Fibroblast of lung (primary cell): Measurements from ENCODE around the gene ANO4. TPM values are rescaled to one million over a fixed set of nuclear protein-coding genes. Genes with fewer than 3 reads are reported as not detected.

ENCODE experiments used
- DNase-seq, 2 donors: peaks; one replicate each; pipeline versions ENCODE4 v3.0.0 to v3.0.0-alpha.2; 2010; ENCODE audit warnings: low read depth in 2 of 2
- H2AFZ ChIP-seq: 2 replicates; pipeline ENCODE4 v1.5.1; 2012; ENCODE audit warnings: low read length, control low read depth, inconsistent platforms
- H3K27ac ChIP-seq: 2 replicates; pipeline ENCODE4 v1.5.1; 2011; ENCODE audit warnings: low read length, control low read depth; ENCODE audit not compliant: insufficient read depth
- H3K27me3 ChIP-seq: 2 replicates; pipeline ENCODE4 v1.5.1; 2011; ENCODE audit warnings: mild to moderate bottlenecking, low read length; ENCODE audit not compliant: control insufficient read depth, insufficient read depth
- H3K36me3 ChIP-seq: 2 replicates; pipeline ENCODE4 v1.5.1; 2011; ENCODE audit warnings: low read length; ENCODE audit not compliant: control insufficient read depth, insufficient read depth
- H3K4me1 ChIP-seq: 2 replicates; pipeline ENCODE4 v1.5.1; 2011; ENCODE audit warnings: low read length; ENCODE audit not compliant: control insufficient read depth, insufficient read depth; ENCODE audit errors: extremely low read depth
- H3K4me2 ChIP-seq: 2 replicates; pipeline ENCODE4 v1.5.1; 2011; ENCODE audit warnings: low read length, control low read depth; ENCODE audit not compliant: insufficient read depth; ENCODE audit errors: extremely low read depth
- H3K4me3 ChIP-seq, 4 experiments: fragments of 200-600 bp in 1 of 4; sonication (generic) in 1 of 4; replicated peaks in 1 of 4; 2 replicates each; pipeline ENCODE4 v1.5.1; 2011 to 2016; ENCODE audit warnings: low read length in 4 of 4, low read depth in 3 of 4, mild to moderate bottlenecking in 3 of 4, control low read depth in 2 of 4, inconsistent platforms in 1 of 4, mixed read lengths in 1 of 4; ENCODE audit not compliant: insufficient read depth in 1 of 4; ENCODE audit errors: control extremely low read depth in 1 of 4
- H3K79me2 ChIP-seq: 2 replicates; pipeline ENCODE4 v1.5.1; 2012; ENCODE audit warnings: mild to moderate bottlenecking, low read length, inconsistent platforms; ENCODE audit not compliant: control insufficient read depth, insufficient read depth
- H3K9ac ChIP-seq: 2 replicates; pipeline ENCODE4 v1.5.1; 2011; ENCODE audit warnings: mild to moderate bottlenecking, low read length, control low read depth; ENCODE audit not compliant: insufficient read depth
- H3K9me3 ChIP-seq: 2 replicates; pipeline ENCODE4 v1.5.1; 2012; ENCODE audit warnings: low read depth, low read length; ENCODE audit not compliant: control insufficient read depth, insufficient read depth
- H4K20me1 ChIP-seq: 2 replicates; pipeline ENCODE4 v1.5.1; 2011; ENCODE audit warnings: low read length; ENCODE audit not compliant: control insufficient read depth, insufficient read depth; ENCODE audit errors: extremely low read depth
- CTCF ChIP-seq, 2 donors: IDR thresholded peaks in 1 of 2; conservative IDR thresholded peaks in 1 of 2; 1 replicate in 1 of 2; 2 replicates in 1 of 2; pipeline ENCODE4 v1.5.1; 2011 to 2012; ENCODE audit warnings: low read length in 2 of 2, control low read depth in 1 of 2, inconsistent platforms in 1 of 2, low read depth in 1 of 2, mild to moderate bottlenecking in 1 of 2
- EZH2 ChIP-seq: IDR thresholded peaks from 2 replicates; pipeline ENCODE4 v1.5.1; 2012; ENCODE audit warnings: low read length, control low read depth, mild to moderate bottlenecking; ENCODE audit errors: missing control alignments
- polyA plus RNA-seq, 2 donors: library from polyadenylated mRNA; depleted of rRNA in 1 of 2; stranded (reverse) in 1 of 2; unstranded in 1 of 2; fragments of >200 nt; gene quantifications; 2 replicates each; pipeline ENCODE4 v1.2.1, GENCODE V29; 2011 to 2012; ENCODE audit warnings: missing spikeins in 1 of 2
- total RNA-seq: library from RNA; depleted of rRNA; stranded (reverse); fragments of >200 nt; gene quantifications from 2 replicates; pipeline ENCODE4 v1.2.1, GENCODE V29; 2014

Gene ANO4
- total and polyA plus RNA-seq, 2 donors (not counting 1 experiment from before 2014, with no cell fraction given) = 11.7 to 42.3 TPM

DNA sequence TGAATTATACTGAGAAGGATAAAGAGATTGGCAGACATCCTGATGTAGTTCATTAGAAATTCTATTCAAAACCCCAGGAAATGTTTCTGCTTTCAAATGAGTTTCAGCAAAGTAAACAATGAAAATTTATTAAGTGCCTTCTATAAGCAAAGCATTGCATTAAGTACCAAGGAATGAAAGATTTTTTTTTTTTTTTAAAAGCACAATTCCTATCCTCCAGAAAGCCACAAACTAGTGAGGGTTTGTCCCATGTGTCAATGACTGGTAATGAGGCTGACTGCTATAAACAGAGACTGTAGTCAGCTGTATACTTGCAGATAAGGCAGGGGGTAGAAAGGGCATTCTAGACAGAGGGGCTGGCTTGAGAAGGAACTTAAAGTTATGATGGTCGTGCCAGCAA, 6.7 kb downstream of the ANO4 start:
- Histone ChIP-seq H3K4me1 (peaks cover 5% of the 10 kb centered on the region), H3K27ac (no peak overlapping the region), H4K20me1 (no peaks in the 10 kb centered on the region), H3K9ac (no peak overlapping the region), H3K4me2 (no peak overlapping the region), H3K4me3 (no peak overlapping the region), H3K27me3 (no peaks in the 10 kb centered on the region), H3K36me3 (no peaks in the 10 kb centered on the region), H3K9me3 (no peaks in the 10 kb centered on the region), H3K79me2 (no peaks in the 10 kb centered on the region), H2AFZ (no peak overlapping the region)
- TF ChIP-seq CTCF (conservative IDR thresholded peaks at IDR 0.05 in 1 of 2, IDR thresholded peaks at IDR 0.05 in 1 of 2; ENCODE audit: low read depth in 1 of 2, low read length in 2 of 2) = no peak
- no peak for TF ChIP-seq EZH2
- peak; percentile 39 to 58 for DNase-seq

GRCh38 chr12:100808777-100809176, 14.2 kb downstream of the ANO4 start:
- Histone ChIP-seq H3K9ac (no peak overlapping the region), H3K79me2 (no peaks in the 10 kb centered on the region), H2AFZ (no peak overlapping the region), H3K4me2 (no peak overlapping the region), H3K9me3 (no peaks in the 10 kb centered on the region), H3K4me1 (no peaks in the 10 kb centered on the region), H3K27me3 (no peaks in the 10 kb centered on the region), H3K36me3 (no peaks in the 10 kb centered on the region), H3K27ac (no peak overlapping the region), H4K20me1 (no peaks in the 10 kb centered on the region), H3K4me3 (no peak overlapping the region)
- DNase-seq = no peak
- TF ChIP-seq CTCF (conservative IDR thresholded peaks at IDR 0.05 in 1 of 2, IDR thresholded peaks at IDR 0.05 in 1 of 2; ENCODE audit: low read depth in 1 of 2, low read length in 2 of 2) (no peak), EZH2 (no peak)

DNA sequence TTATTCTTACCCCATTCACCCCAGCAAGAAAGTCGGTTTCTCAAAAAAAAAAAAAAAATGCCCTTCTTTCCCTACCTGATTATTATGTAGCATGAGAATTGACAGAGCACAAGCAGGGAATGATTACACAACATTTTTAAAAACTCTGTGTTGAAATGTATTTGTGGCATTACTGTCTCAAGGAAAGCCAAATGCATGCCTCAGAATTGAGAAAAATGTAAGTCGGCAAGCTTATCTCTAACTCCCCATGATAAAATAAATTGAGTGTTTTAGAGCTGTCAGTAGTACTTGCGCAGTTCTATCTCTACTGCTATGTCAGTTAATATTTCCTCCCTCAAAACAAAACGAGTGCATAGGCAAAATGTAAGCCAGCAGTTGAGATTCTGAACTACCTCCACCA, 25.7 kb downstream of the ANO4 start:
- peak; percentile 32 to 50 for DNase-seq
- H3K36me3 ChIP-seq = no peaks in the 10 kb centered on the region
- H3K79me2 ChIP-seq = no peaks in the 10 kb centered on the region
- no peak overlapping the region for H2AFZ ChIP-seq
- H3K9me3 ChIP-seq = no peaks in the 10 kb centered on the region
- no peaks in the 10 kb centered on the region for H3K27me3 ChIP-seq
- no peaks in the 10 kb centered on the region for H3K4me1 ChIP-seq
- no peak overlapping the region for H3K27ac ChIP-seq
- H3K9ac ChIP-seq = no peak overlapping the region
- no peak overlapping the region for H3K4me2 ChIP-seq
- H3K4me3 ChIP-seq = no peak overlapping the region
- no peaks in the 10 kb centered on the region for H4K20me1 ChIP-seq
- TF ChIP-seq CTCF (conservative IDR thresholded peaks at IDR 0.05 in 1 of 2, IDR thresholded peaks at IDR 0.05 in 1 of 2; ENCODE audit: low read depth in 1 of 2, low read length in 2 of 2) (no peak), EZH2 (no peak)
